Stimulated activated CD8-positive, alpha-beta memory T cell treated with anti-CD3 and anti-CD28 coated beads, Interleukin-12 subunit alpha, Interleukin-12 subunit beta, amount 100 ng/mL, for 1 hour (primary cell): ENCODE data around the gene XNDC1N.

ENCODE experiments used
- DNase-seq: peaks from one replicate; pipeline ENCODE4 v3.0.0-alpha.2; 2020; ENCODE audit warnings: low read depth

The XNDC1N gene

GRCh38 chr11:71927820-71928736 is at the start of gene XNDC1N:
Gene XNDC1N, minus strand, starts transcription at chr11:71928594. Its CDS starts 5,241 bp downstream, at chr11:71923353.
- peak; percentile 64 for DNase-seq

DNA sequence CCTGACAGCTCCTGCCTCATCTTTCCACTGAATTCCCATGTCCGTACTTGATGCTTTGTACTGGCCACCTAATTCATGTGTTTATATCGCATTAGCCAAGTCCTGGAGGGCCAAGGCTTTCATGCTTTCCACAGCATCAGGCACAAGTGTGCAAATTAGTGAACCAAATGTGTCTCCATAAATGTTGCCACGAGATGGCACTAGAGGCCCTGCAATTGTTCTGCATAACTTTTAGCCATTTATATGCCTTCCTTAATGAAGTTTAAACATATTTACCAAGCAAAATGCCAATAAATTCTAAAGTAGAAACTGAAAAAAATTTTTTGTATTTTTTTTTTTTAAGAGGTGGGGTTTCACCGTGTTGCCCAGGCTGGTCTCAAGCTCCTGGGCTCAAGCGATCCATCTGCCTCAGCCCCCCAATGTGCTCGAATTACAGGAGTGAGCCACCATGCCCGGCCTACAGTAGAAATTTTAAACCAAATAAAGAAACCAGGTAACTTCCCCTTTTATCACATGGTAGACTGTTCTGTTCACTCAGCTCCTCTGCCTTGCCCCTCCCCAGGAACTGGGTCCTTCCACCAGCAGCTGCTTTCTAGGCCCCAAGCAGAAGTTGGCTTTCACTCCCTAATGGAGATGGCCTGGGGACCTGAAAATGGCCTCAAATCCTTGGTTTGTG is 49.5 kb upstream of the XNDC1N start:
- DNase-seq: peak; percentile 36

DNA sequence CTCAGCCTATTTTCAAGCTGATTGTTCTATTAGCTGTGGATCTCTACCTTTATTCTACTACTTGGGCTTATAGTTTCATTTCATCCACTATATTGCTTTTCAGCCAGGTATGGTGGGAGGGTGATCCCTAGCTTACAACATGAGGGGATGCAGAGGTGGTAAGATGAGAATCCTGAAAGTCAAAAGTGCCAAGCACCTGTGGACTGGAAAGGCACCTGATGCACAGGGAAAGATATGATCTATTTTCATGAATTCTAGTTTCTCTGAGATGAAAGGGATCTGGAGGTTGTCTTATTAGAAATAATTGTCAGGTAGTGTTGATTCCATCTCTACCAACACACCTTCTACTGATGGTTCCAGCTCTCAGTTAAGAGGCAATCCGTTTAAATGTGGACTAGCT is 48.7 kb upstream of the XNDC1N start:
- DNase-seq: no peak

GRCh38 chr11:71976551-71976950 is 48.2 kb upstream of the XNDC1N start:
- no peak for DNase-seq

DNA sequence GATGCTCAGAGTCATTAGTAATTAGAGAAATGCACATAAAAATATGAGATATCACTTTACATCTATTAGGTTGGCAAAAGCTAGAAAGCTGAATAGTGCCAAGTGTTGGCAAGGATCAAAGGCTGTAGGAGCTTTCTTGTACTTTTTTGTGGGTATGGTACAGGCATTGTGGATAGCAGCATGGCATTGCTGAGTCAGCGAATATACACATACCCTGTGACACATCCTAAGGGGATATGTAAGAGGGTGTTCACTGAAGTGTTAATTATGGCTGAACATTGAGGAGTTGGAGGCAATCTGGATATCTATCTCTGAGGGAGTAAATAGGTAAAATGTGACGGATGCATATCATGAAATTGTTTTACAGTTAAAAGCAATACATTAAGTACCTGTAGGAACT is 43.3 kb upstream of the XNDC1N start:
- no peak for DNase-seq

- DNase-seq: no peak
Observed at GRCh38 chr11:71964641-71965040, 36.2 kb upstream of the XNDC1N start.

DNA sequence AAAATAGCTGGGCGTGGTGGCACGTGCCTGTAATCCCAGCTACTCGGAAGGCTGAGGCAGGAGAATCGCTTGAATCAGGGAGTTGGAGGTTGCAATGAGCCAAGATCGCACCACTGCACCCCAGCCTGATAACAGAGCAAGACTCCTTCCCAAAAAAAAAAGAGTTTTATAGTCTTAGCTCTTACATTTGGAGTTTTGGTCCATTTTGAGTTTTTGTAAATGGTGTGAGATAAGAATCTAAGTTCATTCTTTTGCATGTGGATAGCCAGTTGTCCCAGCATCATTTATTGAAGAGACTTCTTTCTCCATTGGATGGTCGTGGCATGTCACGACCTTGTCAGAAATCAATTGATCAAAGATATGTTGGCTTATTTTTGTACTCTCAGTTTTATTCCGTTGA is 35.1 kb upstream of the XNDC1N start:
- no peak for DNase-seq

- DNase-seq: no peak
Observed at GRCh38 chr11:71962428-71963038, 34.1 kb upstream of the XNDC1N start.

DNA sequence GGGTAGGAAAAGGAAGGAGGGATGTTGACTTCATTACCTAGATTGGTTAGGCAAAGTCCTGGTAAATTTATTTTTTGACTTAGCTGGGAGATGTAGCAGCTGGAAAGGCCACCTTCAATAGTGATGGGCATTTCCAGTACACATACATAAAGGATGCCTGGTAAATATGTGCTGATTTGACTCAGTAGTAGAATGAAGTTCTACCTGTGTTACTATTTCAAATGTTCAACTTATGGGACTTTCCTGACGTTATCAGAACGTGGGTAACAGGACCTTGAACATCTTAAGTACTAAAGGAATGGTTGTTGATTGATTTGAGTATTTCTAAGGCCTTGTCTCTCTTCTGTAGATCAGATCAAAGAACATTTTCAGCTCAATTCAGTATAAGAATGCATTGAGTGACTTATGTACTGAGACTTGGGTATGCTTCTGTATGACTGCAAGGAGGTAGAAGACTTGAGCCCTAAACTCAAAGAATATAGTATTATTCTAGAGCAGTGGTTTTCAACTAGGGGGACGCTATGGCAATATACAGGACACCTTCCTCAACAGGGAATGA is 27.6 kb upstream of the XNDC1N start:
- DNase-seq: no peak

- DNase-seq: no peak
Observed at GRCh38 chr11:71951741-71952310, 23.4 kb upstream of the XNDC1N start.

- no peak for DNase-seq
Observed at GRCh38 chr11:71949034-71949433, 20.6 kb upstream of the XNDC1N start.

DNA sequence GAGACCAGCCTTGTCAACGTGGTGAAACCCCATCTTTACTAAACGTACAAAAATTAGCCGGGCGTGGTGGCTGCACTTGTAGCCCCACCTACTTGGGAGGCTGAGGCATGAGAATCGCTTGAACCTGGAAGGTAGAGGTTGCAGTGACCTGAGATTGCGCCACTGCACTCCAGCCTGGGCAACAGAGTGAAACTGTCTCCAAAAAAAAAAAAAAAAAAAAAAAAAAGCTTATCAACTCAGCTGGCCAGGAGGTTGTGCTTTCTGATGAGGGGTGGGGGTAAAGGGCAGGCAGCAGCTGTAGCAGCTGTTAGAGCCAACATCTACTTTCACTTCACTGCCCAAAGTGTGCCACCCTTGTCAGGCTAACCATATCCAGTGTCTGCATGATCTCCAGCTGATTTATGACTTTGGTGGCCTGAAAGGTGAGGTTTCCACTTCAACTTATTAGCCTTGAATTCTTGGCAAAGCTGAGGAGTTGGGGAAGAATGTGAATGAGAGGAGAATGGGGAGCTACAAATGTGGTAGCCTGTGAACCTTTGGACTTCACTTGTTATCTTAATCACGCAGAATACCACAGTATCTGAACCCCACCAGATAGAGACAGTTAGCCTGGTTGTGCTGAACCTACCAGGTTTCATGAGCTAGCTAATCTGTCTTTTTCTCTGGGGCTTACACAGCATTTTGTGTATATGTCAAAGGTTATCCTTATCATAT is 20.1 kb upstream of the XNDC1N start:
- DNase-seq: no peak

DNA sequence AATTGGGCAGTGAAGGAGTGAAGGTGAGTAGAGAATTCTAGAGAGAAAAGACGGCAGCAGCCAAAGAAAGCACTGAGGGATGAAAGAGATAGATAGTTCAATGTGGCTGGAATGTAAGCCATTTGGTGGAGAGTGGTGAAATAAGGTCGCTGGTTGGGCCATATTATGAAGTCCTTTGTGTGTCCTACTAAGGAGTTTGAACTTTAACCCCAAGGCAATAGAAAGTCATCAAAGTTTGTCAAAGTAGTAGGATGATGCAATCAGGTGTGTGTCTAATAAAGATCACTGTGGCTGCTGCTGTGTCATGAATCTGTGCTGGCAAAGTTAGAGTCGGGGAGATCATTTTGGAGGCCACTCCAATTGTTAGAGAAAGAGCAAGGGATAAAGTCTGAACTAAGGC is 19.1 kb upstream of the XNDC1N start:
- no peak for DNase-seq

DNA sequence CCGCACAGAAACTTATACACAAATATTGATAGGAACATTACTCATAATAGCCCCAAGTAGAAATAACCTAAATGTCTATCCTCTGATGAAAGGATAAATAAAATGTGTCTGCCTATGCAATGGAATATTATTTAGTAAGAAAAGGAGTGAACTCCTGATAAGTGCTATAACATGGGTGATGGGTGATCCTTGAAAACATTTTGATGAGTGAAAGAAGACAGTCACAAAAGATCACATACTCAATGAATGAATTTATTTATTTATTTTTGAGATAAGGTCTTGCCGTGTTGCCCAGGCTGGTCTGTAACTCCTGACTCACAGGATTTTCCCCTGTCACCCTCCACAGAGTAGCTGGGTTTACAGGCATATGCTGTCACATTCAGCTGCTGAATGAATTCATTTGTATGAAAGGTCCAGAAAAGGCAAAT is 17.8 kb upstream of the XNDC1N start:
- no peak for DNase-seq

GRCh38 chr11:71940561-71941219 is 12.3 kb upstream of the XNDC1N start:
- DNase-seq: no peak

DNA sequence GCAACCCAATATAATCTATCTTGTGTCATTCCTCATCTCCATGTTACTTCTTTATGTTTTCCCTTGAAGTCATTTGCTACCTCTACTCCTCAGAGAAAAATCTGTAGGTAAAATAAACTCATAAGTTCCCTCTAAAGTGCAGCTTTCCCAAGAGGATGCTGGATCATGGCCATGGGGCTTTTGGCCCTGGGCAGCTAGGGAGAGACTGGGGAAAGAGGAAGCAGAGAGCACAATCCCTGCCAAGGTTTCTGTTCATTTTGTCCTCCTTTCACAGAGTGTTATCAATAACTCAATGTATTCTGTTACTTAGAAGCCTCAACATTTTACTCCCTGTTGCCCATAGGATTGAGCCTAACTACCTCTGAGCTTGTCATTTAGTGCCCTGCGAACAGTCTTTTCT is 9.4 kb upstream of the XNDC1N start:
- DNase-seq: no peak

DNA sequence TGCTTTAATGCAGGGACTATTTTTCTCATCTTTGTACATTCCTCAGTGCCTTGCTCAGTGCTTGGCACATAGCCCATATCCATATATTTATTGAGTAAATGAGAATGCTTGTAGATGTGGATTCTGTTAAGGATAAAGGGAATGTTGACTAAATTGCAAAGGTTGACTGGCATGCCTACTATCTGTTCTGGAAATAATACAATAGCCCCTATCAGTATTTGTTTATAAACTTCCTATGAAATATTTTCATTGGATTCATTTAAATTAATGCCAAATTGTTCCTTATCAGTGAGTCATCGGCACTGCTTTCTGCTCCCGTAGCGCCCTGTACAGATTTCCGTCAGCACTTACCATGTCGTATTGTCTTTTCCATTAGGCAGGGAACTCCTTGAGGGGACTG is 8.4 kb upstream of the XNDC1N start:
- no peak for DNase-seq

- DNase-seq: no peak
Observed at GRCh38 chr11:71935338-71935925, 7.0 kb upstream of the XNDC1N start.

DNA sequence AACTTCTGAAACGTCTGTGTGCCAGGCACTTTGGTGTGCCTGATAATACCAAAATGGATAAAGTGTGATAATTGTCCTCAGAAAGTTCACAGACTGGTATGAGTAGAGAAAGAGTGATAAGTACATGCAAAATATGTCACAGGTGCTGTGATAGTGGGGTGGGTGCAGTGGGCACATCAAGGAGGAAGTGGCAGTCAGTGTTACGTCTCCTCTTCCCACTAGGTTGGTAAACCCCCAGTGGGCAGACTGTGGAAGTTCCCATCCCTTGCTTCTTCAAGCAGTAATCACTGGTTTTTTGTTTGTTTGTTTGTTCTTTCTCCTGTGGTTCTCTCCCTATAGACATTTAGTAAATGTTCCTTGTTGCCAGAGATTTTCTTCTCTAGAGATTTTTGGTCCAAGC is 5.8 kb upstream of the XNDC1N start:
- DNase-seq: no peak

DNA sequence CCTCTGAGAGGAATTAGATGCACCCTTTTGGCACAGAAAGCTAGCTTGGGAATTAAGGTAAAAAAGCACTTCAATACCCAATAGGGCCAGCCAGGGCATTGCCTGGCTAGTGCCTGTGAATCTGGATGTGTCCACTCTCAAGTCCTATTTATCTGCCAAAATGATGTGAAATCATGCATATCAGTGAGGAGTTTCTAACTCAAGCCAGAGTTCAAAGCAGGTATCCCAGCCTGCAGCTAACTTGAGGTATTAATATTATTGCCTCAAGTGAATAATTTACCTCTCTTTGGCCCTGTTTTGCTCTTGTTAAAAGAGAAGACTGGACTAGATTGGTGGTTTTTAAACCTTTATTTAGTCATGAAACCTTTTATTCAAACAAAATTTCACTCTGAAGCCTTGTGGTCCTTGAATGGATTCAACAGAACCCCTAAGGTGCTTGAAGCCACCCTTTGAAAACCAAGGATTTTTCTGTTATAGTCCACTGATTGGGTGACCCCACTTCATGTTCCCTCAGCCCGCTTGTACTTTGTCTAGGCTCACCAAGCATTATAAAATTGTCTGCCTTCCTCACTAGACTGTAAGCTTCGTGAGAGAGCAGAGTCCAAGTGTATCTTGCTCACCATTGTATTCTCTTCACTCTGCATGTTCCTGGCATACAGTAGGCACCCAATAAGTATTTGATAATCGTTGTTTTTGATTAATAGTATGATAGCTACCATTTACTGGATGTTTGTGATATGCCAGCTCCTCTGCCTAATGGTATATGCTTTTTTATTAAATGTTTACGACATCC is 4.9 kb upstream of the XNDC1N start:
- no peak for DNase-seq
